OCI-M1 (cell line): ENCODE results near the gene PTPRD.

ENCODE experiments used
- DNase-seq: peaks from one replicate; lab custom pipeline; 2025; lab: John Stamatoyannopoulos, UW

The PTPRD gene

GRCh38 chr9:10268531-10269485 is 344.0 kb downstream of the PTPRD start:
- peak; percentile 100 for DNase-seq

GRCh38 chr9:10265153-10265631 is 347.6 kb downstream of the PTPRD start:
- peak; percentile 90 for DNase-seq

- no peak for DNase-seq
Observed at GRCh38 chr9:10260501-10260900, 352.3 kb downstream of the PTPRD start.

- DNase-seq: no peak
Observed at GRCh38 chr9:10259668-10260067, 353.1 kb downstream of the PTPRD start.

GRCh38 chr9:10255758-10256157 is 357.0 kb downstream of the PTPRD start:
- DNase-seq: no peak

GRCh38 chr9:10254338-10254737 is 358.5 kb downstream of the PTPRD start:
- DNase-seq: peak; percentile 98

GRCh38 chr9:10253341-10253740 is 359.5 kb downstream of the PTPRD start:
- DNase-seq: no peak

GRCh38 chr9:10252174-10252573 is 360.6 kb downstream of the PTPRD start:
- DNase-seq: peak; percentile 100

- peak; percentile 100 for DNase-seq
Observed at GRCh38 chr9:10251490-10251889, 361.3 kb downstream of the PTPRD start.

- peak; percentile 99 for DNase-seq
Observed at GRCh38 chr9:10250219-10250618, 362.6 kb downstream of the PTPRD start.

GRCh38 chr9:10248890-10249289 is 363.9 kb downstream of the PTPRD start:
- DNase-seq: no peak

- no peak for DNase-seq
Observed at GRCh38 chr9:10242255-10242654, 370.5 kb downstream of the PTPRD start.

- peak; percentile 96 for DNase-seq
Observed at GRCh38 chr9:10238087-10238486, 374.7 kb downstream of the PTPRD start.

GRCh38 chr9:10237584-10237983 is 375.2 kb downstream of the PTPRD start:
- DNase-seq: peak; percentile 96

GRCh38 chr9:10236161-10236560 is 376.6 kb downstream of the PTPRD start:
- no peak for DNase-seq

GRCh38 chr9:10235376-10235775 is 377.4 kb downstream of the PTPRD start:
- no peak for DNase-seq

- DNase-seq: peak; percentile 100
Observed at GRCh38 chr9:10232352-10232930, 380.4 kb downstream of the PTPRD start.

GRCh38 chr9:10230512-10230911 is 382.3 kb downstream of the PTPRD start:
- no peak for DNase-seq

GRCh38 chr9:10228082-10228481 is 384.7 kb downstream of the PTPRD start:
- no peak for DNase-seq

- no peak for DNase-seq
Observed at GRCh38 chr9:10226996-10227395, 385.8 kb downstream of the PTPRD start.

- no peak for DNase-seq
Observed at GRCh38 chr9:10212702-10213101, 400.1 kb downstream of the PTPRD start.

GRCh38 chr9:10208691-10209069 is 404.1 kb downstream of the PTPRD start:
- no peak for DNase-seq

- DNase-seq: no peak
Observed at GRCh38 chr9:10204276-10204675, 408.5 kb downstream of the PTPRD start.
